HCT116 (cell line): Measurements from ENCODE around the gene DPP6.

Experiments
- CTCF ChIP-seq, 3 experiments: fragments of 200-600 bp in 1 of 3; sonication (generic) in 1 of 3; IDR thresholded peaks in 2 of 3; conservative IDR thresholded peaks in 1 of 3; 2 replicates each; pipeline ENCODE4 v1.5.1; 2012 to 2017; ENCODE audit warnings: low read depth in 2 of 3, low read length in 2 of 3, antibody characterized with exemption in 1 of 3, borderline replicate concordance in 1 of 3, control low read depth in 1 of 3, mild to moderate bottlenecking in 1 of 3, mixed read lengths in 1 of 3, mixed run types in 1 of 3, moderate library complexity in 1 of 3; ENCODE audit not compliant: insufficient read depth in 1 of 3
- POLR2A ChIP-seq: IDR thresholded peaks from 2 replicates; pipeline ENCODE4 v1.7.0; 2011; ENCODE audit warnings: borderline replicate concordance; ENCODE audit not compliant: insufficient read depth, insufficient read length; ENCODE audit errors: extremely low read depth
- RAD21 ChIP-seq: IDR thresholded peaks from 2 replicates; pipeline ENCODE4 v1.6.1; 2012; ENCODE audit warnings: low read depth, mild to moderate bottlenecking
- ZNF274 ChIP-seq: fragments of 200-500 bp; sonication (Bioruptor generic); IDR thresholded peaks from 2 replicates; pipeline ENCODE4 v1.6.1; 2014; ENCODE audit warnings: mild to moderate bottlenecking, low read depth, low read length, inconsistent platforms
- TF ChIP-seq, protein P1 (sequence below): IDR thresholded peaks from 2 replicates; pipeline ENCODE4 v1.6.1; 2012; ENCODE audit warnings: low read depth

GRCh38 chr7:154620141-154620755, 568.0 kb downstream of the DPP6 start:
- no peak for TF ChIP-seq CTCF (IDR thresholded peaks at IDR 0.05 in 2 of 3, conservative IDR thresholded peaks at IDR 0.05 in 1 of 3; ENCODE audit: borderline replicate concordance in 1 of 3, insufficient read depth in 1 of 3, low read depth in 2 of 3, low read length in 2 of 3)
- no peak for TF ChIP-seq POLR2A
- no peak for TF ChIP-seq RAD21
- TF ChIP-seq ZNF274: no peak
- TF ChIP-seq, protein P1, sequence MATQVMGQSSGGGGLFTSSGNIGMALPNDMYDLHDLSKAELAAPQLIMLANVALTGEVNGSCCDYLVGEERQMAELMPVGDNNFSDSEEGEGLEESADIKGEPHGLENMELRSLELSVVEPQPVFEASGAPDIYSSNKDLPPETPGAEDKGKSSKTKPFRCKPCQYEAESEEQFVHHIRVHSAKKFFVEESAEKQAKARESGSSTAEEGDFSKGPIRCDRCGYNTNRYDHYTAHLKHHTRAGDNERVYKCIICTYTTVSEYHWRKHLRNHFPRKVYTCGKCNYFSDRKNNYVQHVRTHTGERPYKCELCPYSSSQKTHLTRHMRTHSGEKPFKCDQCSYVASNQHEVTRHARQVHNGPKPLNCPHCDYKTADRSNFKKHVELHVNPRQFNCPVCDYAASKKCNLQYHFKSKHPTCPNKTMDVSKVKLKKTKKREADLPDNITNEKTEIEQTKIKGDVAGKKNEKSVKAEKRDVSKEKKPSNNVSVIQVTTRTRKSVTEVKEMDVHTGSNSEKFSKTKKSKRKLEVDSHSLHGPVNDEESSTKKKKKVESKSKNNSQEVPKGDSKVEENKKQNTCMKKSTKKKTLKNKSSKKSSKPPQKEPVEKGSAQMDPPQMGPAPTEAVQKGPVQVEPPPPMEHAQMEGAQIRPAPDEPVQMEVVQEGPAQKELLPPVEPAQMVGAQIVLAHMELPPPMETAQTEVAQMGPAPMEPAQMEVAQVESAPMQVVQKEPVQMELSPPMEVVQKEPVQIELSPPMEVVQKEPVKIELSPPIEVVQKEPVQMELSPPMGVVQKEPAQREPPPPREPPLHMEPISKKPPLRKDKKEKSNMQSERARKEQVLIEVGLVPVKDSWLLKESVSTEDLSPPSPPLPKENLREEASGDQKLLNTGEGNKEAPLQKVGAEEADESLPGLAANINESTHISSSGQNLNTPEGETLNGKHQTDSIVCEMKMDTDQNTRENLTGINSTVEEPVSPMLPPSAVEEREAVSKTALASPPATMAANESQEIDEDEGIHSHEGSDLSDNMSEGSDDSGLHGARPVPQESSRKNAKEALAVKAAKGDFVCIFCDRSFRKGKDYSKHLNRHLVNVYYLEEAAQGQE: no peak
